CD14-positive monocyte (primary cell): ENCODE results near the gene ITPR3. TPM values are rescaled to one million over a fixed set of nuclear protein-coding genes. Genes with fewer than 3 reads are reported as not detected.

Source experiments
- DNase-seq, 3 donors: peaks; one replicate each; pipeline ENCODE4 v3.0.0-alpha.2; 2011 to 2022
- H2AFZ ChIP-seq: 2 replicates; pipeline ENCODE4 v1.6.0; 2012; ENCODE audit warnings: mild to moderate bottlenecking, low read depth, low read length, inconsistent platforms; ENCODE audit not compliant: insufficient read depth, poor library complexity, severe bottlenecking
- H3K27ac ChIP-seq, 2 donors: 1 replicate in 1 of 2; 2 replicates in 1 of 2; pipeline ENCODE4 v1.5.1; 2012 to 2013; ENCODE audit warnings: low read length in 2 of 2, control low read depth in 1 of 2, inconsistent platforms in 1 of 2, low read depth in 1 of 2, mild to moderate bottlenecking in 1 of 2
- H3K27me3 ChIP-seq, 2 donors: one replicate each; pipeline versions ENCODE4 v1.6.0 to v1.6.1; 2011 to 2013; ENCODE audit warnings: low read length in 2 of 2; ENCODE audit not compliant: control insufficient read depth in 2 of 2, insufficient read depth in 2 of 2
- H3K36me3 ChIP-seq, 2 donors: replicated peaks in 1 of 2; 1 replicate in 1 of 2; 2 replicates in 1 of 2; pipeline versions ENCODE4 v1.5.1 to v1.6.1; 2012 to 2013; ENCODE audit warnings: low read length in 2 of 2, control low read depth in 1 of 2, inconsistent platforms in 1 of 2, mild to moderate bottlenecking in 1 of 2; ENCODE audit not compliant: insufficient read depth in 2 of 2, control insufficient read depth in 1 of 2
- H3K4me1 ChIP-seq, 2 donors: 1 replicate in 1 of 2; 2 replicates in 1 of 2; pipeline versions ENCODE4 v1.5.1 to v1.6.1; 2012 to 2013; ENCODE audit warnings: low read length in 2 of 2, control low read depth in 1 of 2, inconsistent platforms in 1 of 2, mild to moderate bottlenecking in 1 of 2, moderate library complexity in 1 of 2; ENCODE audit not compliant: insufficient read depth in 2 of 2, control insufficient read depth in 1 of 2
- H3K4me2 ChIP-seq: replicated peaks from 2 replicates; pipeline ENCODE3; 2012; ENCODE audit warnings: low read length, moderate library complexity, mild to moderate bottlenecking; ENCODE audit not compliant: poor library complexity, severe bottlenecking; ENCODE audit errors: extremely low read depth
- H3K4me3 ChIP-seq, 3 experiments: fragments of 200-600 bp in 1 of 3; sonication (generic) in 1 of 3; replicated peaks in 1 of 3; 1 replicate in 2 of 3; 2 replicates in 1 of 3; pipeline ENCODE4 v1.5.1; 2011 to 2013; ENCODE audit warnings: low read length in 3 of 3, mild to moderate bottlenecking in 3 of 3, control low read depth in 2 of 3, low read depth in 2 of 3, inconsistent platforms in 1 of 3, moderate library complexity in 1 of 3
- H3K79me2 ChIP-seq: 2 replicates; pipeline ENCODE4 v1.6.0; 2012; ENCODE audit warnings: mild to moderate bottlenecking, control low read depth, inconsistent platforms, low read length, moderate library complexity; ENCODE audit not compliant: insufficient read depth
- H3K9ac ChIP-seq: 2 replicates; pipeline ENCODE4 v1.6.0; 2017; ENCODE audit warnings: low read length, mild to moderate bottlenecking; ENCODE audit not compliant: insufficient read depth, poor library complexity, severe bottlenecking
- H3K9me3 ChIP-seq, 2 donors: replicated peaks in 1 of 2; 1 replicate in 1 of 2; 2 replicates in 1 of 2; pipeline versions ENCODE4 v1.5.1 to v1.6.1; 2012 to 2013; ENCODE audit warnings: low read length in 2 of 2, control low read depth in 1 of 2; ENCODE audit not compliant: control insufficient read depth in 1 of 2, insufficient read depth in 1 of 2
- H4K20me1 ChIP-seq: 2 replicates; pipeline ENCODE4 v1.6.0; 2012; ENCODE audit warnings: mild to moderate bottlenecking, low read length, control low read depth, moderate library complexity; ENCODE audit not compliant: insufficient read depth
- H3K27ac Mint-ChIP-seq, 7 donors: one replicate each; pipeline ENCODE4 v1.8.0; 2020; ENCODE audit warnings: mild to moderate bottlenecking in 7 of 7, mixed read lengths in 7 of 7, moderate library complexity in 6 of 7, inconsistent platforms in 2 of 7
- H3K27me3 Mint-ChIP-seq, 3 donors: one replicate each; pipeline ENCODE4 v1.8.0; 2021 to 2022; ENCODE audit warnings: low read depth in 3 of 3, mild to moderate bottlenecking in 3 of 3, mixed read lengths in 3 of 3, moderate library complexity in 3 of 3, inconsistent platforms in 1 of 3
- H3K36me3 Mint-ChIP-seq, 2 donors: one replicate each; pipeline ENCODE4 v1.8.0; 2020; ENCODE audit warnings: mixed read lengths in 2 of 2, inconsistent platforms in 1 of 2, mild to moderate bottlenecking in 1 of 2
- H3K4me1 Mint-ChIP-seq: one replicate; pipeline ENCODE4 v1.8.0; 2020; ENCODE audit warnings: mild to moderate bottlenecking, mixed read lengths
- H3K4me3 Mint-ChIP-seq, 2 donors: one replicate each; pipeline ENCODE4 v1.8.0; 2020; ENCODE audit warnings: mild to moderate bottlenecking in 2 of 2, mixed read lengths in 2 of 2, moderate library complexity in 1 of 2
- H3K9me3 Mint-ChIP-seq, 7 donors: one replicate each; pipeline ENCODE4 v1.8.0; 2020 to 2022; ENCODE audit warnings: mixed read lengths in 7 of 7, mild to moderate bottlenecking in 6 of 7, moderate library complexity in 6 of 7, inconsistent platforms in 2 of 7
- CTCF ChIP-seq: fragments of 200-600 bp; IDR thresholded peaks from one replicate; pipeline ENCODE4 v1.8.0; 2022; ENCODE audit warnings: antibody characterized with exemption, mild to moderate bottlenecking
- WGBS: methylation state at CpG from one replicate; pipeline ENCODE4 v1.1.5; 2013; ENCODE audit warnings: missing lambda C conversion rate; ENCODE audit not compliant: insufficient coverage; 5-methylcytosine and 5-hydroxymethylcytosine counted together
- intact Hi-C, 2 donors: fragments of 100-400 bp; cut with micrococcal nuclease; formaldehyde crosslinking; loops; one replicate each; pipeline versions ENCODE4 v1.15.0 to v1.15.1; 2023
- polyA plus RNA-seq, 3 donors: library from polyadenylated mRNA; depleted of rRNA in 1 of 3; unstranded in 2 of 3; stranded (reverse) in 1 of 3; fragments of 300-500 nt in 2 of 3; fragments of >200 nt in 1 of 3; fragmentation: Illumina TruSeq in 2 of 3; gene quantifications; 1 replicate in 2 of 3; 2 replicates in 1 of 3; pipeline ENCODE4 v1.2.3, GENCODE V29; 2012 to 2021

The ITPR3 gene
- polyA plus RNA-seq, 3 donors: 1.8 TPM; not detected in 2

- Mint-ChIP-seq H3K36me3 (peaks cover 10 to 20% of the 10 kb centered on the region in 2 donors), H3K27ac (peak within 1 kb of the TSS; percentile 86 to 99 (median 95)), H3K27me3 (peaks cover 0 to 4% (median 2%) of the 10 kb centered on the region in 3 donors), H3K4me3 (peak within 1 kb of the TSS; percentile 95 to 97), H3K4me1 (peaks cover 14% of the 10 kb centered on the region), H3K9me3 (no peaks in the 10 kb centered on the region)
- H3K36me3 ChIP-seq: peaks cover 0 to 21% of the 10 kb centered on the region in 2 donors
- intact Hi-C loops: no loop called here
- no peaks in the 10 kb centered on the region for H3K27me3 ChIP-seq
- peak within 1 kb of the TSS; percentile 73 to 89 for H3K27ac ChIP-seq
- H4K20me1 ChIP-seq: no peaks in the 10 kb centered on the region
- peak; percentile 96 to 98 (median 96) for DNase-seq
- peak; percentile 59 for TF ChIP-seq CTCF
- 2% methylated on average over 65 of the region's 73 CpGs for WGBS
- H3K4me3 ChIP-seq: peak within 1 kb of the TSS; percentile 60 to 97 (median 92)
- H3K79me2 ChIP-seq: peaks cover 5% of the 10 kb centered on the region
- H3K9me3 ChIP-seq: no peaks in the 10 kb centered on the region
- peaks cover 13 to 16% of the 10 kb centered on the region in 2 donors for H3K4me1 ChIP-seq
- H2AFZ ChIP-seq: peak within 1 kb of the TSS; percentile 90
- H3K9ac ChIP-seq: peak within 1 kb of the TSS; percentile 80
- peak within 1 kb of the TSS; percentile 87 for H3K4me2 ChIP-seq
Measured at GRCh38 chr6:33711140-33712129, 90.3 kb downstream of the ITPR3 start, which contains the start of gene UQCC2. TSS of gene UQCC2 (minus strand) at chr6:33711700. CDS start at chr6:33711686, 14 bp downstream.

GRCh38 chr6:33712914-33713313 is 91.8 kb downstream of the ITPR3 start:
- Histone ChIP-seq H3K4me3 (no peak overlapping the region), H3K9ac (no peak overlapping the region), H4K20me1 (no peaks in the 10 kb centered on the region), H3K27me3 (no peaks in the 10 kb centered on the region), H3K4me2 (no peak overlapping the region), H3K27ac (no peak overlapping the region), H3K9me3 (no peaks in the 10 kb centered on the region), H3K36me3 (peaks cover 0 to 16% of the 10 kb centered on the region in 2 donors), H3K79me2 (peaks cover 5% of the 10 kb centered on the region), H3K4me1 (peaks cover 13 to 16% of the 10 kb centered on the region in 2 donors), H2AFZ (no peak overlapping the region)
- no peak for DNase-seq
- Mint-ChIP-seq H3K36me3 (peaks cover 5 to 9% of the 10 kb centered on the region in 2 donors), H3K27ac (no peak overlapping the region), H3K4me3 (no peak overlapping the region), H3K9me3 (no peaks in the 10 kb centered on the region), H3K4me1 (peaks cover 14% of the 10 kb centered on the region), H3K27me3 (peaks cover 0 to 4% (median 2%) of the 10 kb centered on the region in 3 donors)
- WGBS: no CpG with 5 or more reads among the region's 3 CpGs
- no peak for TF ChIP-seq CTCF
- intact Hi-C loops: no loop called here
